Stimulated activated CD4-positive, alpha-beta T cell treated with anti-CD3 and anti-CD28 coated beads, Interleukin-1b, Interleukin-23, amount 100 ng/mL, for 48 hours (primary cell): ENCODE measurements around the gene HNRNPA3.
A peak's percentile ranks its signal among the peaks of the same experiment; 100 is the strongest.
"Not testable (repeated sequence)": the region's sequence is repeated elsewhere in the genome, so short reads cannot be mapped to it uniquely, and the experiment has no call there.

Experiments
- DNase-seq: peaks from one replicate; pipeline ENCODE4 v3.0.0-alpha.2; 2020

HNRNPA3 gene

GRCh38 chr2:177212106-177212890, at the start of gene HNRNPA3:
HNRNPA3 (plus strand) TSS chr2:177212794; CDS start chr2:177212800, 6 bp downstream.
- peak; percentile 99 for DNase-seq

- no peak for DNase-seq
Measured at GRCh38 chr2:177164131-177164530, 48.5 kb upstream of the HNRNPA3 start.

- peak; percentile 72 for DNase-seq
Measured at GRCh38 chr2:177164584-177165052, 48.0 kb upstream of the HNRNPA3 start.

GRCh38 chr2:177165061-177165583, 47.5 kb upstream of the HNRNPA3 start:
- no peak for DNase-seq

GRCh38 chr2:177165721-177166711, 46.6 kb upstream of the HNRNPA3 start:
- DNase-seq, result no peak

GRCh38 chr2:177169810-177170514, 42.6 kb upstream of the HNRNPA3 start:
- DNase-seq, result no peak

GRCh38 chr2:177171418-177171865, 41.2 kb upstream of the HNRNPA3 start:
- DNase-seq, result no peak

- no peak for DNase-seq
Measured at GRCh38 chr2:177172034-177172880, 40.3 kb upstream of the HNRNPA3 start.

- DNase-seq, result no peak
Measured at GRCh38 chr2:177174486-177174885, 38.1 kb upstream of the HNRNPA3 start.

GRCh38 chr2:177175917-177176668, 36.5 kb upstream of the HNRNPA3 start:
- no peak for DNase-seq

- no peak for DNase-seq
Measured at GRCh38 chr2:177178797-177179196, 33.8 kb upstream of the HNRNPA3 start.

GRCh38 chr2:177179227-177179626, 33.4 kb upstream of the HNRNPA3 start:
- DNase-seq, result no peak

GRCh38 chr2:177179671-177180070, 32.9 kb upstream of the HNRNPA3 start:
- DNase-seq, result not testable (repeated sequence)

GRCh38 chr2:177180269-177181000, 32.2 kb upstream of the HNRNPA3 start:
- DNase-seq, result no peak

- no peak for DNase-seq
Measured at GRCh38 chr2:177183860-177184259, 28.7 kb upstream of the HNRNPA3 start.

- DNase-seq, result no peak
Measured at GRCh38 chr2:177184606-177185005, 28.0 kb upstream of the HNRNPA3 start.

GRCh38 chr2:177186038-177186437, 26.6 kb upstream of the HNRNPA3 start:
- not testable (repeated sequence) for DNase-seq

GRCh38 chr2:177187631-177188312, 24.8 kb upstream of the HNRNPA3 start:
- no peak for DNase-seq
